Fibroblast of skin of left quadriceps (primary cell): ENCODE data around the gene C12orf54.
"Not testable (repeated sequence)": the region's sequence is repeated elsewhere in the genome, so short reads cannot be mapped to it uniquely, and the experiment has no call there.

ENCODE experiments used
- DNase-seq, 2 experiments: peaks; one replicate each; pipeline ENCODE4 v3.0.0-alpha.2; 2013; ENCODE audit warnings: low read depth in 2 of 2

The C12orf54 gene

GRCh38 chr12:48508987-48509386 lies 26.7 kb downstream of the C12orf54 start:
- no peak for DNase-seq

GRCh38 chr12:48510111-48510510 lies 27.8 kb downstream of the C12orf54 start:
- no peak for DNase-seq

GRCh38 chr12:48512855-48513254 lies 30.6 kb downstream of the C12orf54 start:
- DNase-seq, result no peak

GRCh38 chr12:48514728-48515127 lies 32.4 kb downstream of the C12orf54 start:
- DNase-seq, result no peak

- DNase-seq, result not testable (repeated sequence)
These were observed 38.1 kb downstream of the C12orf54 start for GRCh38 chr12:48520381-48520780.

DNA sequence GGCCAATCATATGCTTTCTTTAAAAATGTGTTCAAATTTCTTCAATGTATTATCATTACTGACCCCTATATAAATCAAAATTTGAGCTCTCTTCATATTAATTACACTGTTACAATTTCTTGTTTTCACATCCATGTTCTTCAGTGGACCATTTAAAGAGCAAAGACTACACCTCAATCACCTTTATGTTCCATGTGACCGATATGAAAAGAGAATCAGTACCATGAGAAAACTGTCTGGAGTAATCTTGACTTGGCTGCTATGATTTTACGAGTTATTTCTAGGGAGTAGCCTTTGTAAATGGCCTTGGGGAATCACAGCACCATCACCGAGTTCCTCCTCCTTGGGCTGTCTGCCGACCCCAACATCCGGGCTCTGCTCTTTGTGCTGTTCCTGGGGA lies 43.0 kb downstream of the C12orf54 start, which contains the start of gene OR8S1:
Gene OR8S1 (plus strand): TSS at position 301 of the 400 bp plus-strand sequence. CDS start 0 bp downstream, at position 301.
- DNase-seq, result no peak

GRCh38 chr12:48527891-48528670 lies 45.8 kb downstream of the C12orf54 start:
- no peak for DNase-seq

DNA sequence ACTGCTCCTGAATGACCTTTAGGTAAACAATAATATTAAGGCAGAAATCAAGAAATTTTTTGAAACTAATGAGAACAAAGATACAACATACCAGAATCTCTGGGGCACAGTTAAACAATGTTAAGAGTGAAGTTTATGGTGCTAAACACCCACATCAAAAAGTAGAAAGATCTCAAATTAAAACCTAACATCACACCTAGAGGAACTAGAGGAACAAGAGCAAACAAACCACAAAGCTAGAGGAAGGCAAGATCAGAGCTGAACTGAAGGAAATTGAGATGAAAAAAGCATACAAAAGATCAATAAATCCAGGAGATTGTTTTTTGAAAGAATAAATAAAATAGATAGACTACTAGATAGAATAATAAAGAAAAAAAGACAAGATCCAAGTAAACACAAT lies 50.3 kb downstream of the C12orf54 start:
- DNase-seq, result no peak

DNA sequence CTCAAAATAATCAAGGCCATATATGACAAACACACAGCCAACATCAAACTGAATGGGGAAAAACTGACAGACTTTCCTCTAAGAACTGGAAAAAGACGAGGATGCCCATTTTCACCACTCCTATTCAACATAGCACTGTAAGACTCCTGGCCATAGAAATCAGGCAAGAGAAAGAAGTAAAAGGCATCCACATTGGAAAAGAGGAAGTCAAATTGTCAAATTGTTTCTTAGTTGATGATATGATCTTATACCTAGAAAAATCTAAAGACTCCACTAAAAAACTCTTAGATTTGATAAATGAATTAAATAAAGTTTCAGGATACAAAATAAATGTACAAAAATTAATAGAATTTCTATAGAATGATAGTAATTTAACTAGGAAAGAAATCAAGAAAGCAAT lies 54.3 kb downstream of the C12orf54 start:
- no peak for DNase-seq

DNA sequence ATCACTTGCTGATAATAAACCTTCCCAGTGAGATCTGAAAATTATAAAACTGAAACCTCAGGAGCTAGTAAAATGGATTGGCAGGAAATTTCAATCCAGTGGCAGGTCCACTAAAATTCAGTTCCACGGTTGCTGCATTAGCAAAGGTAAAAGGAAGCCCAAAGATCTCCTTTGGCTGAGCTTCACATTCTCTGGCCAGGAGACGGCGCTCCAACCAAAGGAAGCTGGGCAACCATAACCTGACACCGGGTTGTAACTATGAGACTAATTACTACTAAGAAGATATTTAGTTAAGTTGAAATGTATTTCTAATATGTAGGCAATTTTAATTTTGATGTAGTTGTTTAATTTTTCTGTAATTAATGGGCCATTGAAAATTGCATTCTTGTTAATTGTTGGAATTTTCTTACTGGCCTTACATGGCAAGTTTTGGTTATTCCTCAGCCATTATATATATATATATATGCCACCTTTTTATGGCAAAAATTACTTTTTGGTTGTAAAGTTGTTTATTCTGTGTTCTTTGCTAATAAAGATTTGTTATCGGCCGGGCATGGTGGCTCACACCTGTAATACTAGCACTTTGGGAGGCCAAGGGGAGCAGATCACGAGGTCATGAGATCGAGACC lies 60.1 kb downstream of the C12orf54 start:
- DNase-seq, result no peak

GRCh38 chr12:48545833-48546469 lies 63.7 kb downstream of the C12orf54 start:
- DNase-seq, result no peak
